Body of pancreas (tissue), 4 donors: ENCODE results near the gene TMEM190. TPM values are rescaled to one million over a fixed set of nuclear protein-coding genes. Genes with fewer than 3 reads are reported as not detected.
"Not testable (repeated sequence)": the region's sequence is repeated elsewhere in the genome, so short reads cannot be mapped to it uniquely, and the experiment has no call there.

Source experiments
- ATAC-seq: fragments of 150-250 bp; one replicate; pipeline ENCODE4 v1.9.1; 2016
- DNase-seq, 4 donors: peaks; one replicate each; pipeline ENCODE4 v3.0.0-alpha.2; 2019
- H3K27ac ChIP-seq, 4 donors: fragments of 200-600 bp; sonication (generic); 1 replicate in 3 of 4; 2 replicates in 1 of 4; pipeline versions ENCODE4 v1.5.1 to v1.6.1; 2016 to 2019; ENCODE audit warnings: mild to moderate bottlenecking in 1 of 4, mixed read lengths in 1 of 4, moderate library complexity in 1 of 4
- H3K27me3 ChIP-seq, 2 donors: fragments of 200-600 bp; sonication (generic); one replicate each; pipeline ENCODE4 v1.6.0; 2016; ENCODE audit warnings: mild to moderate bottlenecking in 1 of 2
- H3K36me3 ChIP-seq, 2 donors: fragments of 200-600 bp; sonication (generic); replicated peaks in 1 of 2; 2 replicates each; pipeline ENCODE4 v1.5.1; 2016; ENCODE audit warnings: low read depth in 2 of 2; ENCODE audit not compliant: insufficient read depth in 1 of 2
- H3K4me1 ChIP-seq: fragments of 200-600 bp; sonication (generic); one replicate; pipeline ENCODE4 v1.6.0; 2016
- H3K4me3 ChIP-seq, 2 donors: fragments of 200-600 bp; sonication (generic); 1 replicate in 1 of 2; 2 replicates in 1 of 2; pipeline ENCODE4 v1.5.1; 2016 to 2019
- H3K9me3 ChIP-seq, 3 donors: fragments of 200-600 bp; sonication (generic); 1 replicate in 2 of 3; 2 replicates in 1 of 3; pipeline ENCODE4 v1.5.1; 2016
- CTCF ChIP-seq, 7 experiments: fragments of 450-650 bp in 4 of 7; fragments of 200-600 bp in 3 of 7; sonication (generic) in 3 of 7; IDR thresholded peaks; one replicate each; pipeline ENCODE4 v1.5.1; 2016 to 2019; ENCODE audit warnings: antibody characterized with exemption in 7 of 7
- POLR2A ChIP-seq, 3 donors: fragments of 450-650 bp; IDR thresholded peaks; one replicate each; pipeline ENCODE4 v1.6.1; 2016; ENCODE audit warnings: antibody characterized with exemption in 3 of 3, mild to moderate bottlenecking in 2 of 3
- WGBS, 2 donors: methylation state at CpG; one replicate each; pipeline ENCODE4 v1.1.5; 2017; 5-methylcytosine and 5-hydroxymethylcytosine counted together
- intact Hi-C: fragments of 100-400 bp; cut with DNase I; formaldehyde crosslinking; loops from one replicate; pipeline ENCODE4 v1.15.1; 2023
- total RNA-seq, 2 donors: library from RNA; depleted of rRNA; stranded (reverse); fragments of >200 nt; gene quantifications; one replicate each; pipeline ENCODE4 v1.1.0, GENCODE V29; 2016

Gene TMEM190
- not detected for total RNA-seq

GRCh38 chr19:55376241-55376933 is at the start of gene TMEM190:
Gene TMEM190 (plus strand): TSS chr19:55376826. CDS start chr19:55376854, 28 bp downstream.
- H3K27ac ChIP-seq = no peak within 1 kb of the TSS
- peaks cover 0 to 19% of the 10 kb centered on the region in 2 donors for H3K27me3 ChIP-seq

DNA sequence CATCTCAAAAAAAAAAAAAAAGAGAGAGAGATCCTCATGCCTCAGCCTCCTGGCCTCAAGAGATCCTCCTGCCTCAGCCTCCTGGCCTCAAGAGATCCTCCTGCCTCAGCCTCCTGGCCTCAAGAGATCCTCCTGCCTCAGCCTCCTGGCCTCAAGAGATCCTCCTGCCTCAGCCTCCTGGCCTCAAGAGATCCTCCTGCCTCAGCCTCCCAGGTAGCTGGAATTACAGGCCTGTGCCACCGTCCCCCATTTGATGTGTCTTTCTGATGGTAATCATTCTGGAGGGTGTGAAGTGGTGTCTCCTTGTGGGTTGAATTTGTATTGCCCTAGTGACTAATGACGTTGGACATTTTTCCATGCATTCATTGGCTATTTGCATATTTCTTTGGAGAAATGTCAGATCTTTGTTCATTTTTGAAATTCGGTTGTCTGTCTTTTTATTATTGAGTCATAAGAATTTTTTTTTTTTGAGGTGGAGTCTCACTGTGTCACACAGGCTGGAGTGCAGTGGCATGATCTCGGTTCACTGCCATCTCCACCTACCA is 47.8 kb upstream of the TMEM190 start:
- 65 to 82% methylated on average over 4 of the region's 4 CpGs for WGBS, 2 donors

More at GRCh38 chr19:55376241-55376933, at the start of gene TMEM190:
- Histone ChIP-seq H3K36me3 (no peaks in the 10 kb centered on the region), H3K9me3 (no peaks in the 10 kb centered on the region), H3K4me3 (no peak within 1 kb of the TSS), H3K4me1 (peaks cover 14% of the 10 kb centered on the region)
- TF ChIP-seq POLR2A (IDR thresholded peaks at IDR 0.05) = no peak
- no peak for TF ChIP-seq CTCF (IDR thresholded peaks at IDR 0.05)
- WGBS, 2 donors = 16 to 17% methylated on average over 11 to 16 of the region's 21 CpGs
- intact Hi-C loops = no loop called here
- no peak for ATAC-seq
- DNase-seq = no peak

DNA sequence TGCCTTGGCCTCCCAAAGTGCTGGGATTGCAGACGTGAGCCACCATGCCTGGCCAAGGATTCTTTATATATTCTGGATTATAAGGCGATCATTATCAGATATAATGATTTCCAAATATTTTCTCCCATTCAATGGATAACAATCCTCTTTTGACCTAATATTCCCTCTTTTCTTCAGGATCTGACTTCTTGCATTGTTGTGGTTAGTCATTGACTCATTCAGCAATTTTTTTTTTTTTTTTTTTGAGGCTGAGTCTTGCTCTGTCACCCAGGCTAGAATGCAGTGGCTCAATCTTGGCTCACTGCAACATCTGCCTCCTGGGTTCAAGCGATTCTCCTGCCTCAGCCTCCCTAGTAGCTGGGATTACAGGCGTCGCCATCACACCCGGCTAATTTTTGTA is 46.8 kb upstream of the TMEM190 start:
- H3K27me3 ChIP-seq, H3K27ac ChIP-seq, ATAC-seq, H3K4me1 ChIP-seq, H3K9me3 ChIP-seq, H3K4me3 ChIP-seq, H3K36me3 ChIP-seq, intact Hi-C loops, DNase-seq: not testable (repeated sequence)
- WGBS, 2 donors = 80% methylated on average over 6 of the region's 6 CpGs

More for the DNA sequence above, 47.8 kb upstream of the TMEM190 start:
- H3K36me3 ChIP-seq, H3K9me3 ChIP-seq, intact Hi-C loops, DNase-seq, H3K4me1 ChIP-seq, H3K27me3 ChIP-seq, H3K4me3 ChIP-seq, ATAC-seq, H3K27ac ChIP-seq: not testable (repeated sequence)

GRCh38 chr19:55333870-55334269 is 42.8 kb upstream of the TMEM190 start:
- WGBS, 2 donors = 62 to 71% methylated on average over 11 of the region's 11 CpGs
- no peak overlapping the region for H3K4me3 ChIP-seq
- TF ChIP-seq POLR2A (IDR thresholded peaks at IDR 0.05) (no peak), CTCF (IDR thresholded peaks at IDR 0.05) (no peak)
- no peaks in the 10 kb centered on the region for H3K36me3 ChIP-seq
- DNase-seq (peak in 1 of 4 donors; percentile 52), ATAC-seq (no peak)
- no peaks in the 10 kb centered on the region for H3K27me3 ChIP-seq
- intact Hi-C loops = no loop called here
- H3K27ac ChIP-seq = no peak overlapping the region
- H3K4me1 ChIP-seq = peaks cover 9% of the 10 kb centered on the region
- H3K9me3 ChIP-seq = no peaks in the 10 kb centered on the region

DNA sequence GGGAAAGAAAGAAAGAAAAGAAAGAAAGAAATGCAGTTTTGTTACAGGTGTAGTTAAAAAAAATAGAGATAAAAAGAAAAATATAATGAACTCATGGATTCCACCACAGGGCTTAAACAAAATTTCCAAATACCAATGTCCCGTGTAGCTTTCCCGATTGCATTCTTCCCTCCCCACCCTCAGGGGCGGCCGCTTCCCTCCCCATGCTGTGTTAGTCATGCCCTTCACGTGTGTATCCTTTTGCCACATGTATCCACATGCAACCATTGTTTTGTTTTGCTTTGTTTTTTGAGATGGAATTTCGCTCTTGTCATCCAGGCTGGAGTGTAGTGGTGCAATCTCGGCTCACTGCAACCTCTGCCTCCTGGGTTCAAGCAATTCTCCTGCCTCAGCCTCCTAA is 40.5 kb upstream of the TMEM190 start:
- H3K9me3 ChIP-seq = no peaks in the 10 kb centered on the region
- no peak for ATAC-seq
- H3K27me3 ChIP-seq = no peaks in the 10 kb centered on the region
- no peak overlapping the region for H3K27ac ChIP-seq
- no peak for DNase-seq
- H3K36me3 ChIP-seq = no peaks in the 10 kb centered on the region
- intact Hi-C loops = no loop called here
- no peak for TF ChIP-seq CTCF (IDR thresholded peaks at IDR 0.05)
- TF ChIP-seq POLR2A (IDR thresholded peaks at IDR 0.05) = no peak
- H3K4me1 ChIP-seq = peaks cover 21% of the 10 kb centered on the region
- H3K4me3 ChIP-seq = no peak overlapping the region
- 72 to 77% methylated on average over 7 of the region's 7 CpGs for WGBS, 2 donors
